ENCODE results near the gene CRNKL1.
A peak's percentile ranks its signal among the peaks of the same experiment; 100 is the strongest.

The CRNKL1 gene

GRCh38 chr20:20052074-20052970, at the start of gene CRNKL1, which contains the start of gene CFAP61:
TSS of gene CRNKL1 (minus strand) at chr20:20052466. CDS start at chr20:20052342, 124 bp downstream.
TSS of gene CFAP61 (plus strand) at chr20:20052532. CDS start at chr20:20056654, 4,122 bp downstream.
- DNase-seq (ENCODE audit: low read depth in 2 of 3, low spot score in 1 of 3): peak; percentile 94 to 95 (median 94)

GRCh38 chr20:20100881-20101280, 48.6 kb upstream of the CRNKL1 start:
- DNase-seq (ENCODE audit: low read depth in 2 of 3, low spot score in 1 of 3): no peak

- no peak for DNase-seq (ENCODE audit: low read depth in 2 of 3, low spot score in 1 of 3)
Observed at GRCh38 chr20:20096421-20096820, 44.2 kb upstream of the CRNKL1 start.

GRCh38 chr20:20095114-20095872, 43.0 kb upstream of the CRNKL1 start:
- no peak for DNase-seq (ENCODE audit: low read depth in 2 of 3, low spot score in 1 of 3)

- DNase-seq (ENCODE audit: low read depth in 2 of 3, low spot score in 1 of 3): no peak
Observed at GRCh38 chr20:20094410-20094809, 42.1 kb upstream of the CRNKL1 start.

- DNase-seq (ENCODE audit: low read depth in 2 of 3, low spot score in 1 of 3): no peak
Observed at GRCh38 chr20:20092827-20093226, 40.6 kb upstream of the CRNKL1 start.

GRCh38 chr20:20089939-20090338, 37.7 kb upstream of the CRNKL1 start:
- no peak for DNase-seq (ENCODE audit: low read depth in 2 of 3, low spot score in 1 of 3)

GRCh38 chr20:20089018-20089417, 36.8 kb upstream of the CRNKL1 start:
- no peak for DNase-seq (ENCODE audit: low read depth in 2 of 3, low spot score in 1 of 3)

GRCh38 chr20:20085812-20086211, 33.5 kb upstream of the CRNKL1 start:
- DNase-seq (ENCODE audit: low read depth in 2 of 3, low spot score in 1 of 3): no peak

- DNase-seq (ENCODE audit: low read depth in 2 of 3, low spot score in 1 of 3): no peak
Observed at GRCh38 chr20:20085071-20085470, 32.8 kb upstream of the CRNKL1 start.

GRCh38 chr20:20084296-20084752, 32.1 kb upstream of the CRNKL1 start:
- no peak for DNase-seq (ENCODE audit: low read depth in 2 of 3, low spot score in 1 of 3)

GRCh38 chr20:20083807-20084206, 31.5 kb upstream of the CRNKL1 start:
- no peak for DNase-seq (ENCODE audit: low read depth in 2 of 3, low spot score in 1 of 3)

- no peak for DNase-seq (ENCODE audit: low read depth in 2 of 3, low spot score in 1 of 3)
Observed at GRCh38 chr20:20079102-20079784, 27.0 kb upstream of the CRNKL1 start.

- DNase-seq (ENCODE audit: low read depth in 2 of 3, low spot score in 1 of 3): no peak
Observed at GRCh38 chr20:20078041-20078440, 25.8 kb upstream of the CRNKL1 start.

GRCh38 chr20:20076297-20077065, 24.2 kb upstream of the CRNKL1 start:
- no peak for DNase-seq (ENCODE audit: low read depth in 2 of 3, low spot score in 1 of 3)

- no peak for DNase-seq (ENCODE audit: low read depth in 2 of 3, low spot score in 1 of 3)
Observed at GRCh38 chr20:20075032-20075431, 22.8 kb upstream of the CRNKL1 start.

- DNase-seq (ENCODE audit: low read depth in 2 of 3, low spot score in 1 of 3): no peak
Observed at GRCh38 chr20:20073801-20074371, 21.6 kb upstream of the CRNKL1 start.

- no peak for DNase-seq (ENCODE audit: low read depth in 2 of 3, low spot score in 1 of 3)
Observed at GRCh38 chr20:20070871-20071726, 18.8 kb upstream of the CRNKL1 start.

- DNase-seq (ENCODE audit: low read depth in 2 of 3, low spot score in 1 of 3): no peak
Observed at GRCh38 chr20:20065361-20065760, 13.1 kb upstream of the CRNKL1 start.
